NB4 (cell line): ENCODE data around the gene ECE1.

Experiments used
- CTCF ChIP-seq: IDR thresholded peaks from one replicate; pipeline ENCODE4 v1.5.1; 2012; ENCODE audit warnings: low read depth, low read length
- POLR2A ChIP-seq: IDR thresholded peaks from 2 replicates; pipeline ENCODE4 v1.6.1; 2011; ENCODE audit warnings: mild to moderate bottlenecking; ENCODE audit not compliant: insufficient read length; ENCODE audit errors: extremely low read depth

GRCh38 chr1:21337010-21337437, 46.8 kb upstream of the ECE1 start:
- no peak for TF ChIP-seq POLR2A
- no peak for TF ChIP-seq CTCF
